22Rv1 (cell line): ENCODE data around the gene NAA10.

Experiments
- ZFX ChIP-seq: fragments of 450-650 bp; IDR thresholded peaks from 2 replicates; pipeline ENCODE4 v1.6.1; 2017; ENCODE audit warnings: antibody characterized with exemption, borderline replicate concordance
- TF ChIP-seq, protein P1 (sequence below): fragments of 450-650 bp; IDR thresholded peaks from 2 replicates; pipeline ENCODE4 v1.5.1; 2017; ENCODE audit warnings: mild to moderate bottlenecking

DNA sequence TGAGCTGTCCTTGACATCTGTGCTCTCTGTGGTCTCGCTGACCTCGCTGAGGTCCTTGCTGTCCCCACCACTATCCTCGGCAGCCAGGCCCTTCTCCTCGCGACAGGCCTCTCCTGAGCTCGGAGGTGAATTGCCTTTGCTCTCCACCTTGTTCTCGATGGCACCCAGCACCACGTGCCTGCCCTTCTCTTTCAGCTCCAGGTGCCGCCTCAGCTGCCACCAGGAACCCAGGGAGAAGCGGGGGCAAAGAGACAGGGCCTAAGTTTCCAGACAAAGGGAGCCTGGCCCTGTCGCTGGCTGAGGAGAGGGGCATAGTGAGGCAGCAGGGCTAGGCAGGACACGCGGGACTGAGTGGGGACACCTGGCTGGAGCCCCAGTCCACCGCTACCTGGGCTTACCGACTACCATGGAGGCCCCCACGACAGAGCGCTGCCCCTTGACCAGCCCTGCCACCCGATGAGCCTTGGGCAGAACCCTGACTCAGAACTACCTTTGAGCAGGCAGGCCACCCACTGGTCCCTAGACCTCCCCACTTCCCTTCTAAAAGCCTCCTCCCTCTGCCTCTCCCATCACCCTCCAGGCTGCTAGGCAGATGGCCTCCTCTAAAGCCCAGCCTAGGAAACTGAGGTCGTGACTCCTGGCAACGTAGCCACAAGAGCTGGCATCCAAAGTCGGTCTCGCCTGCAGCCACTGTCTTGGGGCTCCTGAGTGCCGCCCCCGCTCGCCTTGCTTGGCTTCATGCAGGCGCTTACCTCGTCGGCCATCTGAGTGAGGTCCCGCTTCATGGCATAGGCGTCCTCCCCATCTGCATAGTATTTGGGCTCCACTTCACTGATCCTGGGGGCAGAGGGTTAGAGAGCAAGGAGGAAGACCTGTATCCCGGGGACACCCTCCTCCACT lies 4.6 kb downstream of the NAA10 start:
- TF ChIP-seq, protein P1, sequence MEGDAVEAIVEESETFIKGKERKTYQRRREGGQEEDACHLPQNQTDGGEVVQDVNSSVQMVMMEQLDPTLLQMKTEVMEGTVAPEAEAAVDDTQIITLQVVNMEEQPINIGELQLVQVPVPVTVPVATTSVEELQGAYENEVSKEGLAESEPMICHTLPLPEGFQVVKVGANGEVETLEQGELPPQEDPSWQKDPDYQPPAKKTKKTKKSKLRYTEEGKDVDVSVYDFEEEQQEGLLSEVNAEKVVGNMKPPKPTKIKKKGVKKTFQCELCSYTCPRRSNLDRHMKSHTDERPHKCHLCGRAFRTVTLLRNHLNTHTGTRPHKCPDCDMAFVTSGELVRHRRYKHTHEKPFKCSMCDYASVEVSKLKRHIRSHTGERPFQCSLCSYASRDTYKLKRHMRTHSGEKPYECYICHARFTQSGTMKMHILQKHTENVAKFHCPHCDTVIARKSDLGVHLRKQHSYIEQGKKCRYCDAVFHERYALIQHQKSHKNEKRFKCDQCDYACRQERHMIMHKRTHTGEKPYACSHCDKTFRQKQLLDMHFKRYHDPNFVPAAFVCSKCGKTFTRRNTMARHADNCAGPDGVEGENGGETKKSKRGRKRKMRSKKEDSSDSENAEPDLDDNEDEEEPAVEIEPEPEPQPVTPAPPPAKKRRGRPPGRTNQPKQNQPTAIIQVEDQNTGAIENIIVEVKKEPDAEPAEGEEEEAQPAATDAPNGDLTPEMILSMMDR: no peak
- no peak for TF ChIP-seq ZFX
